Kidney (tissue), 14 donors: ENCODE measurements around the gene PADI1. TPM values are rescaled to one million over a fixed set of nuclear protein-coding genes. Genes with fewer than 3 reads are reported as not detected.

Experiments
- DNase-seq, 5 donors: peaks; one replicate each; pipeline ENCODE4 v3.0.0-alpha.2; 2013 to 2020
- FAIRE-seq: peaks from 2 replicates; lab custom pipeline; 2012; peaks lifted over from hg19 to GRCh38; lab: Jason Lieb, UNC
- H3K27ac ChIP-seq, 2 donors: one replicate each; pipeline ENCODE4 v1.7.0; 2013; ENCODE audit warnings: low read depth in 2 of 2, low read length in 2 of 2, inconsistent platforms in 1 of 2
- H3K27me3 ChIP-seq: one replicate; pipeline ENCODE4 v1.7.1; 2013; ENCODE audit warnings: low read length, inconsistent platforms; ENCODE audit not compliant: control insufficient read depth, insufficient read depth
- H3K36me3 ChIP-seq, 3 donors: one replicate each; pipeline versions ENCODE4 v1.7.0 to v1.7.1; 2013; ENCODE audit warnings: low read length in 3 of 3, control low read depth in 1 of 3, inconsistent platforms in 1 of 3; ENCODE audit not compliant: insufficient read depth in 3 of 3, control insufficient read depth in 2 of 3
- H3K4me1 ChIP-seq, 3 donors: one replicate each; pipeline versions ENCODE4 v1.7.0 to v1.7.1; 2013; ENCODE audit warnings: low read length in 3 of 3, inconsistent platforms in 1 of 3, low read depth in 1 of 3; ENCODE audit not compliant: control insufficient read depth in 2 of 3, insufficient read depth in 2 of 3
- H3K4me3 ChIP-seq, 3 donors: one replicate each; pipeline versions ENCODE4 v1.7.0 to v1.8.1; 2013; ENCODE audit warnings: low read length in 3 of 3, control low read depth in 1 of 3, inconsistent platforms in 1 of 3
- H3K9ac ChIP-seq, 3 donors: one replicate each; pipeline versions ENCODE4 v1.7.0 to v1.7.1; 2013; ENCODE audit warnings: low read length in 3 of 3, control low read depth in 1 of 3, inconsistent platforms in 1 of 3
- H3K9me3 ChIP-seq, 3 donors: one replicate each; pipeline versions ENCODE4 v1.7.0 to v1.7.1; 2013; ENCODE audit warnings: low read length in 3 of 3, control low read depth in 1 of 3, inconsistent platforms in 1 of 3; ENCODE audit not compliant: control insufficient read depth in 2 of 3, insufficient read depth in 1 of 3
- intact Hi-C: fragments of 100-400 bp; cut with DNase I; formaldehyde crosslinking; loops from one replicate; pipeline ENCODE4 v1.11.1; 2022
- polyA plus RNA-seq: library from polyadenylated mRNA; stranded (reverse); fragments of 350-450 nt; fragmentation: Illumina TruSeq; extraction: RNeasy Lipid Tissue Mini Kit (QIAGEN cat#74804); gene quantifications from one replicate; pipeline ENCODE4 v1.2.3, GENCODE V29; 2014; ENCODE audit warnings: low read depth, low replicate concordance; ENCODE audit not compliant: insufficient read depth
- total RNA-seq: library from RNA; stranded (reverse); fragmentation: NEBNext Ultra II Directional; extraction: Animal tissue kit (Norgen Biotek cat#: 25700); gene quantifications from one replicate; pipeline ENCODE4 v1.2.1, GENCODE V29; 2021
- TF ChIP-seq, protein P1 (sequence below): IDR thresholded peaks from 3 replicates; pipeline ENCODE4 v1.5.1; 2012; ENCODE audit warnings: mild to moderate bottlenecking, moderate library complexity, borderline replicate concordance; ENCODE audit not compliant: insufficient read depth; ENCODE audit errors: extremely low read depth
- donor health status: control.
- donor health status: control.
- donor health status: control.
- donor health status: control.
- donor health status: control.
- donor health status: DM: yes; HTN: yes; CAD: no.
- donor health status: Normal renal cell carcinoma (clear cell type).

PADI1 gene
- total and polyA plus RNA-seq, 2 donors from 2014 or later: 1.3 TPM; not detected in 1

DNA sequence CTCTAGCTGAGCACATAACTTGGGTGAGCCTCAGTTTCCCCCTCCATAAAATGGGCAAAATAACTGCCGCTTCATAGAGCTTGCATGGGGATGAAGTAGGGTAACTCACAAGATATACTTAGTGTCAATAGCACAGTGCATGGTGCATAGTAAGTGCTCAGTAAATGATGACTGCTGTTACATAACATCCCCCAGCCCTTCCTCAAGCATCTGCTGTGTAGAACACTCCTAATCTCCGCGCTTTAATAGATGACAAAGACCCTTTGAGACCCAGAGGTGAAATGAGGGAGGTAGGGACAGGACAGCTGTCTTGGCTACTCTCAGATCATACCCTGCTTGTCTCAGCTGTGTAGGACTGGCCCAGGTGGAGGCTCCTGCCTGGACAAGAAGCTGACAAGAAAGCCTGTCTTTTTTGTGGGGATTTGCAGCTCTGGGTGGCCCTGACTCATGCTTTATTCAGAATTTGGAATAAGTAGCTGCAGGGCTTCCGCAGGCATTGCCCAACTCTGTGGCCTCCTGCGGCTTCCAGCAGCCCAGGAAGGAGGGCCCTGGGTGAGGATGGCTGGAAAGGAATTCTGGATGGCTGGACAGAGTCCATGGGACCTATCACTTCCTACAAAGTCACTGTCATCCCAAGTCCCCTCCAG lies 82.3 kb downstream of the PADI1 start:
- H3K27ac ChIP-seq: no peak overlapping the region
- intact Hi-C loops: no loop called here
- H3K27me3 ChIP-seq: no peaks in the 10 kb centered on the region
- no peak overlapping the region for H3K4me3 ChIP-seq
- H3K4me1 ChIP-seq: no peaks in the 10 kb centered on the region
- TF ChIP-seq, protein P1, sequence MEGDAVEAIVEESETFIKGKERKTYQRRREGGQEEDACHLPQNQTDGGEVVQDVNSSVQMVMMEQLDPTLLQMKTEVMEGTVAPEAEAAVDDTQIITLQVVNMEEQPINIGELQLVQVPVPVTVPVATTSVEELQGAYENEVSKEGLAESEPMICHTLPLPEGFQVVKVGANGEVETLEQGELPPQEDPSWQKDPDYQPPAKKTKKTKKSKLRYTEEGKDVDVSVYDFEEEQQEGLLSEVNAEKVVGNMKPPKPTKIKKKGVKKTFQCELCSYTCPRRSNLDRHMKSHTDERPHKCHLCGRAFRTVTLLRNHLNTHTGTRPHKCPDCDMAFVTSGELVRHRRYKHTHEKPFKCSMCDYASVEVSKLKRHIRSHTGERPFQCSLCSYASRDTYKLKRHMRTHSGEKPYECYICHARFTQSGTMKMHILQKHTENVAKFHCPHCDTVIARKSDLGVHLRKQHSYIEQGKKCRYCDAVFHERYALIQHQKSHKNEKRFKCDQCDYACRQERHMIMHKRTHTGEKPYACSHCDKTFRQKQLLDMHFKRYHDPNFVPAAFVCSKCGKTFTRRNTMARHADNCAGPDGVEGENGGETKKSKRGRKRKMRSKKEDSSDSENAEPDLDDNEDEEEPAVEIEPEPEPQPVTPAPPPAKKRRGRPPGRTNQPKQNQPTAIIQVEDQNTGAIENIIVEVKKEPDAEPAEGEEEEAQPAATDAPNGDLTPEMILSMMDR: no peak
- DNase-seq (no peak), FAIRE-seq (no peak)
- no peaks in the 10 kb centered on the region for H3K9me3 ChIP-seq
- no peak overlapping the region for H3K9ac ChIP-seq
- H3K36me3 ChIP-seq: no peaks in the 10 kb centered on the region

DNA sequence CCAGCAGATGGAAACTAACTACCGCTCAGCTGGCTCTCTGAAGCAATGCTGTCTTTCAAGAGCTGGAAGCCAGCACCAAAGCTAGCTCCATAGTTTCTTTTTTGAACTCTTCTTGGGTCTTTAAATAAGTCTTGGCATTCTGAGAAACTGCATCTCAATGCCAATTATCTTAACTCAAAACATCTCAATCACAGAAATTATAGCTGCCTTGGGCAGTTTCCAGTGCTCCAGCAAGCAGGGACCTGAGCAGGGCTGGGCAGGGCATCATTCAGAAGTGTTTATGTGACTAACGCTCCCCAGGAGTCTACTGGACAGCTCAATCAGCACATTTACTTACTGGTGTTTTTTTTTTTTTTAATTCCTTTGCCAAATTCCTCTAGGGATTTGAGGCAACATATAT lies 84.8 kb downstream of the PADI1 start:
- intact Hi-C loops: no loop called here
- no peaks in the 10 kb centered on the region for H3K36me3 ChIP-seq

DNA sequence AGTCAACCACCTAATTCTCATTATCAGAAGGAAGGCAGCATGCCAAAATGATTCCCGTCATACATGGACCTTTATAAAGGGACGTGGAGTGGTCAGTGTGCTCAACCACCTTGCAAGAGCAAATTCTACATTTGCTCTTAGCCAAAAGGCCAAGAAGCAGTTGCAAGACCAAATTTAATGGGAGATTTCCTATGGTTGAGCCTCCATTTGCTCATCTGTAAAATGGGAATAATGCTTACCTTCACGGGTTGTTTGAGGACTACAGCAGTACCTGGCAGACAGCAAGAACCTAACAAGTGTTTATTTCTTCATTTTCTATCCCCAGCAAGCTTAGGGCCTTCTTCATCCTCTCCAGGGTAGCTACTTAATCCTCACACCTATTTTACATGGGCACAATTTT lies 85.6 kb downstream of the PADI1 start:
- Histone ChIP-seq H3K36me3 (no peaks in the 10 kb centered on the region), H3K4me3 (no peak overlapping the region), H3K27me3 (no peaks in the 10 kb centered on the region), H3K27ac (no peak overlapping the region), H3K4me1 (no peaks in the 10 kb centered on the region), H3K9ac (no peak overlapping the region), H3K9me3 (no peaks in the 10 kb centered on the region)
- FAIRE-seq (no peak), DNase-seq (no peak)
- TF ChIP-seq, protein P1: no peak
- intact Hi-C loops: no loop called here

More for the DNA sequence above, 84.8 kb downstream of the PADI1 start:
- H3K27me3 ChIP-seq: no peaks in the 10 kb centered on the region
- H3K4me1 ChIP-seq: no peaks in the 10 kb centered on the region
- H3K9me3 ChIP-seq: no peaks in the 10 kb centered on the region
- no peak for FAIRE-seq
- no peak overlapping the region for H3K4me3 ChIP-seq
- TF ChIP-seq, protein P1: no peak
- no peak for DNase-seq
- H3K27ac ChIP-seq: no peak overlapping the region
- H3K9ac ChIP-seq: no peak overlapping the region
